Stimulated activated CD8-positive, alpha-beta memory T cell treated with anti-CD3 and anti-CD28 coated beads, Interleukin-2, amount 100 ng/mL, for 48 hours (primary cell): ENCODE data around the gene ZNF280B.
A peak's percentile ranks its signal among the peaks of the same experiment; 100 is the strongest.
"Not testable (repeated sequence)": the region's sequence is repeated elsewhere in the genome, so short reads cannot be mapped to it uniquely, and the experiment has no call there.

Experiments
- DNase-seq, 2 donors: peaks; one replicate each; pipeline ENCODE4 v3.0.0-alpha.2; 2020; ENCODE audit warnings: low read depth in 2 of 2

Gene ZNF280B

DNA sequence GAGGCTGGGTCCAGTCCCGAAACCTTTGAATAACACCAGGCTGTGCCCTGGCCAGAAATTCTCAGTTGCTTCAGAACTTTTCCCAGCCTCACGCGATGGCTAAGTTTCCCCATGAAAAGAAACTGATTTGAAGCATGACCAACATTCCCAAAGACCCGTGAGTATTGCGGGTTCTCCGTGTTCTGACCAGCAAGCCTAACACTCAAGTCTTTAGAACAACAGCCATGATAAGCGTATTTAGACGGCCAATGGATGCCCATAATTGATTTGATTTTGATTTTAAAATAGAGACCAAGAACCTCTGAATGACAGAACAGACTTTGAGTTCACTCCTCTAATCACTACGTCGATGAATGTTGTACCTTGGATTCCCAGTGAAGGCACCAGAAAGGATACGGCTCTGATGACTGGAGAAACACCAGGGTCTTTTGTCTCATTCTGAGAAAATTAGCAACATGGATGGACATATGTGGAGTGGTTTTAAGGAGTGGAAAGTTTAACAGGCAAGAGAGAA, 43.9 kb downstream of the ZNF280B start:
- no peak for DNase-seq

- peak; percentile 4 to 9 for DNase-seq
These were observed 44.5 kb downstream of the ZNF280B start for GRCh38 chr22:22463855-22464540.

GRCh38 chr22:22462813-22463567, 45.6 kb downstream of the ZNF280B start:
- no peak for DNase-seq

- no peak for DNase-seq
These were observed 47.0 kb downstream of the ZNF280B start for GRCh38 chr22:22461583-22461982.

GRCh38 chr22:22461111-22461510, 47.4 kb downstream of the ZNF280B start:
- DNase-seq: no peak

- DNase-seq: no peak
These were observed 47.9 kb downstream of the ZNF280B start for GRCh38 chr22:22460635-22461034.

GRCh38 chr22:22460060-22460459, 48.5 kb downstream of the ZNF280B start:
- DNase-seq: no peak

GRCh38 chr22:22458896-22459588, 49.5 kb downstream of the ZNF280B start:
- DNase-seq: no peak

DNA sequence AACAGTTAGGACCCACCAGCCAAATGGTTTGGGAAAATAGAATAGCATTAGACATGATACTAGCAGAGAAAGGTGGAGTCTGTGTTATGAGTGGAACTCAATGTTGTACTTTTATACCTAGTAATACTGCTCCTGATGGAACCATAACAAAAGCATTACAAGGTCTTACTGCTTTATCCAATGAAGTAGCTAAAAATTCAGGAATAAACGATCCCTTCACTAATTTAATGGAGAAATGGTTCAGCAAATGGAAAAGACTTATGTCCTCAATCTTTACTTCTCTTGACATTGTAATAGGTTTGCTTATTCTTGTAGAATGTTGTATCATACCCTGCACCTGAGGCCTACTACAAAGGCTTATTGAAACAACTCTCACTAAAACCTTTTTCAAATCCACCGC, 50.2 kb downstream of the ZNF280B start:
- DNase-seq: no peak

DNA sequence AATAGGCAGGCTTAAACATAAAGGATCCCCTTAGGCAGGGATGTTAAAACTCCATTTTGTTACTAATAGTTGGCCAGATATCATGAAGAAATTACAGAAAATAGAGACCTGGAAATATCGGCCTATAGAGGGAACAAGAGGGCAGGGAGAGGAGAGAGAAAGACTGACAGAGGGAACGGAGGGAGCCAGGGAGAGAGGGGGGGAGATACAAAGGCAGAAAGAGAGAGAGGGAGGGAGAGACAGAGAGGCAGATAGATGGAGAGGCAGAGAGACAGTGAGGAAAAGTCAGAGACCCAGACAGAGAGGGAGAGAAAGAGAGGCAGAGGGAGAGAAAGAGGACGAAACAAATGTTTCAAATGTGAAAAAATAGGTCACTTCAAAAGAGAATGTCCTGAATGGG, 53.5 kb downstream of the ZNF280B start:
- no peak for DNase-seq

- DNase-seq: no peak
These were observed 55.4 kb downstream of the ZNF280B start for GRCh38 chr22:22452996-22453686.

- DNase-seq: no peak
These were observed 56.3 kb downstream of the ZNF280B start for GRCh38 chr22:22452211-22452610.

DNA sequence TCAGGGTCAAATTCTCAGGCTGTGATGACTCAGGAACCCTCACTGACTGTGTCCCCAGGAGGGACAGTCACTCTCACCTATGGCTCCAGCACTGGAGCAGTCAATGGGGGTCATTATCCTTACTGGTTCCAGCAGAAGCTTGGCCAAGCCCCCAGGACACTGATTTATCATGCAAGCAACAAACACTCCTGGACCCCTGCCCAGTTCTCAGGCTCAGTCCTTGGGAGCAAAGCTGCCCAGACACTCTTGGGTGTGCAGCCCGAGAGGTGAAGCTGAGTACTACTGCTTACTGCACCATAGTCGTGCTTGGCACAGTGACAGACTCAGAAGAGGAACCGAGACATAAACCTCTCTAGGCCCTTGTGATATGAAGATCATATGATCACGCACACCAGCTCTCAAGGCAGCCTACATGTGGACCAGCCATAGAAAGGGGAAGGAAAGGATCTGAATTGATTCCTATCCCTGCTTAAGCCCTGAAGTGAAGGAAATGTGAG, 58.2 kb downstream of the ZNF280B start:
- no peak for DNase-seq

- DNase-seq: no peak
These were observed 58.7 kb downstream of the ZNF280B start for GRCh38 chr22:22449819-22450218.

DNA sequence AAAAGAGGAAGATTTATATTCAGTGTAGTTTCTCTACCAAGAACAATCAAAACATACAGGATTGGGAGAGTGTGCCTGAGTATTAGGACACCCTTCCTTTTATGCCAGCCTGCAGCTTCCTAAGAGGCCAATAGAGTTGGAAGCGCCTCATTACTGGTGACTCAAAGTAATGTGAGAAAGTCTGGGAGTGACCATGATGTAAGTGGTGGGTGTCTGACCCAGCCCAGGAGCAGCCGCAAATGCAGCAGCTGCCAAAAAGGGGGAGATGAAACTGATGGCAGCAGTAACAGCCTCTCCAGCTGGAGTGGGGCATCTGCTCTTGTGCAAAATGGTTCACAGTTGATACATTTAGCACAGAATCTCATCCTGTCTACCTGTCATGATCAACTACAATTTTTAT, 62.0 kb downstream of the ZNF280B start:
- DNase-seq: no peak

- DNase-seq: not testable (repeated sequence)
These were observed 64.4 kb downstream of the ZNF280B start for GRCh38 chr22:22444007-22444589.

DNA sequence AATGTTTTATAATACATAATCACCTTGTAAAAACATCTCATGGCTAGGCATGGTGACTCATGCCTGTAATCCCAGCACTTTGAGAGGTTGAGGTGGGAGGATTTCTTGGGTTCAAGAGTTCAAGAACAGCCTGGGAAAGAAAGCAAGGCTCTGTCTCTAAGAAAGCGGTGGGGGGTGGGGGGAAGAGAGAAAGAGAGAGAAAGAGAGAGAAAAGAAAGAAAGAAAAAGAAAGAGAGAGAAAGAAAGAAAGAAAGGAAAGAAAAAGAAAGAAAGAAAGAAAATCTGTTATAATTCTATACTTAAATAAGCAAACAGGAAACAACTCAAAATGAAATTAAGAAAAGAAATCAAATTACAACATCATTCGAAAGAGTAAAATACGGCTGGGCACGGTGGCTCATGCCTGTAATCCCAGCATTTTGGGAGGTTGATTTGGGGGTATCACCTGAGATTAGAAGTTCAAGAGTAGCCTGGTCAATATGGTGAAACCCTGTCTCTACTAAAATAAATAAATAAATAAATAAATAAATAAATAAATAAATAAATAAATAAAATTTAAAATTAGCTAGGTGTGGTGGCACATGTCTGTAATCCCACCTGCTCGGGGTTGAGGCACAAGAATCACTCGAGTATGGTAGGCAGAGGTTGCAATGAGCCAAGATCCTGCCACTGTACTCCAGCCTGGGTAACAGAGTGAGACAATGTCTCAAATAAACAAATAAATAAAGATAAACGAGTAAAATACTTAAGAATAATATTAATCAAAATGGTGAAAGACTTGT, 65.4 kb downstream of the ZNF280B start:
- no peak for DNase-seq

GRCh38 chr22:22441626-22442025, 66.9 kb downstream of the ZNF280B start:
- not testable (repeated sequence) for DNase-seq

DNA sequence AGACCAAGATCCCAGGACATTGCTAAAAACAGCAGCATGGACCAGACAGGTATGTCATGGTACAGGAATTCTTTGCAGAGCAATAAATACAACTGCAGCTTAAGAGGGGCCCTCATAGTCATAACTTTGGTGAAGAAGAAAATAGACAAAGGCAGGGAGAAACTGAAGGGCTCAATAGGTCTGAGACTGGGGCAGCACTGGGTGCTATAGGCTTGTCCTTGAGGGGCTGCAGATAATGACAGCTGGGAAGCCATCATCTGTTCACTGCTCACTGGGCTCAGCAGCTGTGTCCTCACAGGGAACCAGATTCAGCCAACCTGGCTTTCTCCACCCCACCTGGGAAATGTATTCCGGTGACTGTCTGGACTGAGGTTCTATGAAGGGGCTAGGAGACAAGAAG, 68.4 kb downstream of the ZNF280B start:
- DNase-seq: no peak
